GM12864 (cell line): ENCODE results near the gene PPM1D.

Experiments used
- DNase-seq: peaks from one replicate; pipeline ENCODE4 v3.0.0-alpha.2; 2011; ENCODE audit warnings: low read depth
- H3K4me3 ChIP-seq: 2 replicates; pipeline ENCODE4 v1.5.1; 2011; ENCODE audit warnings: mild to moderate bottlenecking, low read depth, low read length, control low read depth
- CTCF ChIP-seq: IDR thresholded peaks from 2 replicates; pipeline ENCODE4 v1.5.1; 2011; ENCODE audit warnings: low read depth, mild to moderate bottlenecking, moderate library complexity, low read length, control low read depth, inconsistent platforms; ENCODE audit errors: missing control alignments

Gene PPM1D

GRCh38 chr17:60615108-60615507 is 15.1 kb downstream of the PPM1D start:
- DNase-seq: no peak
- TF ChIP-seq CTCF: no peak
- H3K4me3 ChIP-seq: no peak overlapping the region

- DNase-seq: no peak
- H3K4me3 ChIP-seq: no peak overlapping the region
- no peak for TF ChIP-seq CTCF
Observed at GRCh38 chr17:60615840-60616239, 15.8 kb downstream of the PPM1D start.

DNA sequence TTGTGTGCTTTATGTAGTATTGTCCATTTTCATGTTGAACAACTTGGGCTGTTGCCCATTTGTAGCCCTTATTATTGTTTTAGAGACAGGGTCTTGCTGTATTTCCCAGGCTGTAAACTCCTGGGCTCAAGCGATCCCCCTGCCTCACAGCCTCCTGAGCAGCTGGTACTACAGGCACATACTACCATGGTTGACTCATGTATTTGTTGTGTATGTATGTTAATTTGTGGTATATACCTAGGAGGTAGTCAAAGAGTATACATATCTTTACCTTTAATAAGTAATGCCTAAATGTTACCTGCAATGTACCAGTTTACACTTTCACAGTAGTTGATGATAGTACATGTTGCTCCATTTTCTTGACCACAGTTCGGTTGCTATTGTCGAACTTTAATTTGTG is 18.1 kb downstream of the PPM1D start:
- no peak overlapping the region for H3K4me3 ChIP-seq
- no peak for DNase-seq
- no peak for TF ChIP-seq CTCF

GRCh38 chr17:60618854-60619526 is 19.0 kb downstream of the PPM1D start:
- no peak overlapping the region for H3K4me3 ChIP-seq
- TF ChIP-seq CTCF: no peak
- no peak for DNase-seq

DNA sequence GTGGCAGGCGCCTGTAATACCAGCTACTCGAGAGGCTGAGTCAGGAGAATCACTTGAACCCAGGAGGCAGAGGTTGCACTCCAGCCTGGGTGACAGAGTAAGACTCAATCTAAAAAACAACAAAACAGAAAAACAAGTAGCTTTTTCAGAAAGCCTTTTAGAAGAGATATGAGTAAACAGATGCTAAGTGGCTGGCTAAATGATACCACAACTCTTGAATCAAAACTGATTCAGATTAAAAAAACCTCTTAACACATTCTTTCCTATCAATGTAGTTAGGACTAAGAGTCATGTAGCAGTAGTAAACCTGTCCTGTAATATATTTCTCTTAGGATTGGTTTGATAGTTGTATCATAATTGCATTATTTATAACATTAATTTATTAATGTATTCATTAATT is 23.0 kb downstream of the PPM1D start:
- DNase-seq: no peak
- H3K4me3 ChIP-seq: no peak overlapping the region
- TF ChIP-seq CTCF: no peak

- DNase-seq: no peak
- TF ChIP-seq CTCF: no peak
- H3K4me3 ChIP-seq: no peak overlapping the region
Observed at GRCh38 chr17:60623415-60623814, 23.4 kb downstream of the PPM1D start.

DNA sequence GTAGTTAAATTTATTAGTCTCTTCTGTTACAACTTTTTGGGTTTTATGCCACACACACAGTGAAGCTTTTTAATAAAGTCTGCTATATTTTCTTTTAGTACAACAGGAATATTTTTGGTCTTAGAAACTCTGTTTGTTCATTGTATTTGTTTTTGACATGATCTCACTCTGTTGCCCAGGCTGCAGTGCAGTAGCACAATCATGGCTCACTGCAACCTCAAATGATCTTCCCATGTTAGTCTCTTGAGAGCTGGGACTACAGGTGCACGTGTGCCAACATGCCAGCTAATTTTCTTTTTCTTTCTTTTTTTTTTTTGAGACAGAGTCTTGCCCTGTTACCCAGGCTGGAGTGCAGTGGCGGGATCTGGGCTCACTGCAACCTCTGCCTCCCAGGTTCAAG is 27.1 kb downstream of the PPM1D start:
- no peak overlapping the region for H3K4me3 ChIP-seq
- no peak for DNase-seq
- no peak for TF ChIP-seq CTCF
